HG02852 (cell line): ENCODE measurements around the gene RRAD.

Experiments
- ATAC-seq: cut with Tn5 transposase; IDR thresholded peaks from one replicate; pipeline ENCODE4 v1.9.1; 2021; ENCODE audit warnings: mild to moderate bottlenecking, moderate library complexity; ENCODE audit not compliant: unreplicated experiment

Gene RRAD

GRCh38 chr16:66885491-66885890 is 39.8 kb downstream of the RRAD start:
- ATAC-seq = no peak

- no peak for ATAC-seq
These were observed 42.6 kb downstream of the RRAD start for GRCh38 chr16:66882702-66883101.

GRCh38 chr16:66881964-66882508 is 43.3 kb downstream of the RRAD start:
- ATAC-seq = no peak

DNA sequence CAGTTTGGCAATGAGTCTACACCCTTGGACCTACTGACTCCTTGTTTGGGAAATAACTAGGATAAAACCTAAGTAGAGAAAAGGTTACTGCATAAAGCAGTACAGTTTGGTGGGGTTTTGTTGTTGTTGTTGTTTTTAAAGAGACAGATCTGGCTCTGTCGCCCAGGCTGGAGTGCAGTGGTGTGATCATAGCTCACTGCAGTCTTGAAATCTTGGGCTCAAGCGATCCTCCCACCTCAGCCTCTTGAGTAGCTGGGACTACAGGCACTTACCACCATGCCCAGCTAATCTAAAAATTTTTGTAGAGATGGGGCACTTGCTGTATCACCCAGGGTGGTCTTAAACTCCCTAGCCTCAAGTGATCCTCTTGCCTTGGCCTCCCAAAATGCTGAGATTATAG is 43.8 kb downstream of the RRAD start:
- no peak for ATAC-seq

DNA sequence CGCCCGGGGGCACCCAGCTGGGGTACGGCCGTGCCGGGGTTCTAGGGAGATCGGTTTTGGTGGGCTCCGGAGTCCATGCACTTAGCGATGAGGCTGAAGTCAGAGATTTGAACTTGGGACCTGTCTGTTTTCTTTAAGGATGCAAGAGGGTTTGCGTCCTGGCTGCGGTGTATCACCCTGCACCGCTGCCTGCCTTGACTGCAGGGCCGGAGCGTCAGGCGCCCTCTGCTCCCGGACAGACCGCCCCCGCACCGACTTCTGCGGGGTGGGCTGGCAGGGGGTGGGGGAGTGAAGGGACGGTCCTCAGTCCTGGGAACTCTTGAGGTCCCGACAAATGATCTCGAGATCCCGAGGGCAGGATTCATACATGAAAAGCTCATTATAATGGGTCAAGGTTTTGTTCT is 44.3 kb downstream of the RRAD start:
- ATAC-seq = peak; percentile 4

GRCh38 chr16:66880288-66881013 is 44.9 kb downstream of the RRAD start, which contains the start of gene PDP2:
Gene PDP2, plus strand, starts transcription at chr16:66880515. Its CDS starts 3,770 bp downstream, at chr16:66884285.
- peak; percentile 94 for ATAC-seq

DNA sequence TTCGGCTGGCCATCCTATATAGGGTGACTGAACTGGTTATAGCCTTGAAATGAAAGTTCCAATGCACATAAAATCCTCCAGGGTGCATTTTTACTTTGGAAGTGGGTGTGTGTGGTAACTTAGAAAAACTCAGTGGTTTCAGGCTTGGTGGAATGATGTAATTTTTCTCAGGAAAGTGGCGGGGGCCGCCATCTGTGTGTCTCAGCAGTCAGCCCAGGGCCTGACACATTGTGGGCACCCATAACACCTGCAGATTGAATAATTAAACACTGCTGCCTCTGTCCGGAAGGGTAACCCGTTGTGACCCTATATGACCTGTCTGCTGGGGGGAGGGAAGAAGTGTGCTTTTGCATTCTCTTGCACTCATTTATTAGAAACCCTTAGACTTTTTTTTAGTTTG is 47.3 kb downstream of the RRAD start:
- ATAC-seq = no peak

DNA sequence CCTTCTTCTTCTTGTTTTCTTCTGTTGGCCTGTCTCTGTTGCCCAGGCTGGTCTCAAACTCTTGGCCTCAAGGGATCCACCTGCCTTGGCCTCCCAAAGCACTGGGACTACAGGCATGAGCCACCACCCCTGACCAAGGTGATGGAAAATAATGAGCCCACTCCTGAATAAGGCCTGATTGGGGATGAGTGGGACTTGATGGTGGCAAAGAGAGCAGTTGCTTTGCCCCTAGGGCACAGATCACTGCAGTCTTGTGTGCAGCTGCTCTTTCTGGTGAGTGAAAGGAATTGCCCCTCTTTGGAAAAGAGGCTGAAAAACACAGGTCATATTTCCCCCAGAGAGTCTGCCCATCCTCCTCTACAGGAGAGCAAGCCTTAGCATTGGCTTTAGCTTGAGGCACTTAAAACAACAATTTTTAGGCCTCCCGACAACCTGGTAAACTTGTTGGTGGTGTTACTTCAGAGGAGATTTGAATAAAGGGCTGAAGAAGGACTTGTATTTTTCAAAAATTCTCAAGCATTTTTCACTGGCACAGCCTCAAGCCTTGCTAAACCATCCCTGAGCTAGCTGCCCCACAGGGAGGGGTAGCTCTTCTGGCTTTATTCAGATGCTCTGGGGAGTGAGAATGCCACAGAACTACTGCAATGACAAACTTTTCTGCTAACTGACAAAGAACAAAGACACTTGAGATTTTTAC is 51.1 kb downstream of the RRAD start:
- no peak for ATAC-seq

- ATAC-seq = no peak
These were observed 51.7 kb downstream of the RRAD start for GRCh38 chr16:66873685-66874055.

DNA sequence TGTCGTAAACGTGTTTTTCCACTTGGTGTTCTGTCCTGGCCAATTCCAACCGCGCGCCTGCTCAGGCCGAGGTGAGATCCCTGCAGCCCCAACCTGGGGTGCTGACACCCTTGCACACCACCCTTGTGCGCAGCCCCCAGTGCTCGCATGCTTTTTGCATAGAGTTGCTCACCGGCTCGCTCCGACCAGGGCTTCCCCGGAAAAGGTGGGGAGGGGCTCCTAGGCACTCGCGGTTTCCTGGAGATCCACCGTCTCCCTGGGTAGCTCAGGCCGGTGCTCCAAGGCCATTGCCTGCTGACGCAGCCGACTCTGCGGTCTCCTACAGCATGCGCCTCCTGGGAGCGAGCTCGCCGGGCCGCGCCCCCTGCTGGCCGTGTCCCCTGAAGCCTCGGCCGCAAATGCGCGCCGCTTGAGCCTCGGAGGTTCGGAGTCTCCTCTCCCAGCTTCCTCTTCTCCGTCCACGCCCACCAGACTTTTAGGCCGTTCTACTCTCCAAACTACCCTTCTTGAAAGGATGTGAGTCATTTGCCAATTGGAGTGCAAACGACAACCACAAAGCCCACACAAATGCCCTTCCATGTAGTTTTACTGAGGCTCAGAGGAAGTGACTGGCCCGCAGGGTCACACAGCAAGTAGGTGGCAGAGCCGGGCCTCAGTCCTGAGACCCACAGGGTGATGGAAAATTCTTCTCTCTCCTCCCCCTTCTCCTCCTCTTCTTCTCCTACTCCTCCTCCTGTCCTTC is 52.2 kb downstream of the RRAD start:
- peak; percentile 89 for ATAC-seq

DNA sequence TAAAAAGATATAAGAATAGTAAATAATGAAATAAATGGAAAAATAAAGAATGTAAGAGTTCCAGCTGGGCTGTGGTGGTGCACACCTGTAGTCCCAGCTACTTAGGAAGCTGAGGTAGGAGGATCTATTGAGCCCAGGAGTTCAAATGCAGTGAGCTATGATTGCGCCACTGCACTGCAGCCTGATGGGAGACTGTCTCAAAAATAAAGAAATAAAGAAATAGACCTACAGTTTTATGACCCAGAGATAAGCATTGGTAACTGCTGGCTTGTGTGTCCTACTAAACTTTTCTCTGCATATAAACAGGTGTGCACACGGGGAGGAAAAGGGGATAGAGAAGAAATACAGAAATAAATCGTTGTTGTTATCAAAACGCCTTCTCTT is 52.8 kb downstream of the RRAD start:
- ATAC-seq = no peak

DNA sequence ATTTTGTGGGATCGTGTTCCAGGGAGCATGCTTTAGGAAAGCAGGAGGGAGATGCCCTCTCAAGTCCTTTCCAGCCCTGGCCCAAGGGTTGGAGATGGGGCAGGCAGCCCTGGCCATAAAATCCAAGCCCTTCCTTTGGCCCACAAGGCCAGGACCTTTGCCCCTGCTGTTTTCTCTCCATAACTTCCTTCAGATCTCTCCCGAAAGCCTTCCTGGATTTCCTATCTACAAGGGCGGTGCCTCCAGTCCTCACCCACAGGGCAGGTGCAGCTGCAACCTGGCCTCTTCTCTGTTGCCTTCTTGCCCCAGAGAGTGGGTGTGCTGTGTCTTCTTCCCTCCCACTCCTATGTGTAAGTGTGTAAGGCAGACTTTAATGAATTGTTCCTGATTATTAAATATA is 53.5 kb downstream of the RRAD start:
- ATAC-seq = no peak
